Fibroblast of lung (primary cell): ENCODE data around the gene REL.

Source experiments
- EZH2 ChIP-seq: IDR thresholded peaks from 2 replicates; pipeline ENCODE4 v1.5.1; 2012; ENCODE audit warnings: low read length, control low read depth, mild to moderate bottlenecking; ENCODE audit errors: missing control alignments
- TF ChIP-seq, protein P1 (sequence below), 2 donors: IDR thresholded peaks in 1 of 2; conservative IDR thresholded peaks in 1 of 2; 1 replicate in 1 of 2; 2 replicates in 1 of 2; pipeline ENCODE4 v1.5.1; 2011 to 2012; ENCODE audit warnings: low read length in 2 of 2, control low read depth in 1 of 2, inconsistent platforms in 1 of 2, low read depth in 1 of 2, mild to moderate bottlenecking in 1 of 2

DNA sequence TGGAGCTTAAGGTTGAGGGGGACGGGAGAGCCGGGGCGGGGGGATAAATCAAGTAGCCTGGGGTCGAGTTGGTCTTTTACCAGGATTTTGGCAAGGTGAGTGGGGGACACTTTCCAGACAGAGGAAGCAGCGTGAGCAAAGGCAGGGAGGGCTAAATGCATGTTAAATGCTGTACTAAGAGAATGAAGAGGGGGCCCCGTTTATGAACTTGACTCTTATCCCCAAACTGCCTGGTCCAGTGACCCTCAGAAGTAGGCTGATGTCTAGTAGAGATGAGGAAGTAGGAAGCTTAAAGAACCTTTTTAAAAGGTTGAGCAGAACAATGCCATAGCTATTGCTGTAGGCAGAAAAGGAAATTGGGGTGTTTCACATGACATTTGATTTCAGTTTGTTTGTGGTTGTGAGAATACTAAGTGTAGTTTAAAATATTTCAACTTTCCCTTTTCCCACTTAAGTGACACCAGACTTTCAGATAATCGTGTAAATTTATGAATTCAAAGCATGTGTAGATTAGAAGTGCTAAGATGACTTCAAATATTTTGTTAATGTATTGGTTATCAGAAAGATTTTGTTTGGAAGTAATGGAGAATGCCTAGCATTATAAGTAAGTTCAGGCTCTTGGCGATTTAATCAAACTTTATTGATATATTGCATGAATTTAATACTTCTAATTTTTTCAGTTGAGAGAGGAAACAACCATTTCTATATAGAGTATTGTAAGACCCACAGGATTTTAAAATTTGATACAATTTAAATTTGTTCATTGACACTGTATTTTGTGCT lies 1.8 kb downstream of the REL start:
- TF ChIP-seq, protein P1, sequence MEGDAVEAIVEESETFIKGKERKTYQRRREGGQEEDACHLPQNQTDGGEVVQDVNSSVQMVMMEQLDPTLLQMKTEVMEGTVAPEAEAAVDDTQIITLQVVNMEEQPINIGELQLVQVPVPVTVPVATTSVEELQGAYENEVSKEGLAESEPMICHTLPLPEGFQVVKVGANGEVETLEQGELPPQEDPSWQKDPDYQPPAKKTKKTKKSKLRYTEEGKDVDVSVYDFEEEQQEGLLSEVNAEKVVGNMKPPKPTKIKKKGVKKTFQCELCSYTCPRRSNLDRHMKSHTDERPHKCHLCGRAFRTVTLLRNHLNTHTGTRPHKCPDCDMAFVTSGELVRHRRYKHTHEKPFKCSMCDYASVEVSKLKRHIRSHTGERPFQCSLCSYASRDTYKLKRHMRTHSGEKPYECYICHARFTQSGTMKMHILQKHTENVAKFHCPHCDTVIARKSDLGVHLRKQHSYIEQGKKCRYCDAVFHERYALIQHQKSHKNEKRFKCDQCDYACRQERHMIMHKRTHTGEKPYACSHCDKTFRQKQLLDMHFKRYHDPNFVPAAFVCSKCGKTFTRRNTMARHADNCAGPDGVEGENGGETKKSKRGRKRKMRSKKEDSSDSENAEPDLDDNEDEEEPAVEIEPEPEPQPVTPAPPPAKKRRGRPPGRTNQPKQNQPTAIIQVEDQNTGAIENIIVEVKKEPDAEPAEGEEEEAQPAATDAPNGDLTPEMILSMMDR (conservative IDR thresholded peaks at IDR 0.05 in 1 of 2, IDR thresholded peaks at IDR 0.05 in 1 of 2; ENCODE audit: low read depth in 1 of 2, low read length in 2 of 2) = no peak
- TF ChIP-seq EZH2 = no peak
